ENCODE results near the gene BTRC. TPM values are rescaled to one million over a fixed set of nuclear protein-coding genes. Genes with fewer than 3 reads are reported as not detected.

BTRC gene
- total and polyA plus RNA-seq, 12 donors, result 9.5 to 49.9 (median 34.2) TPM

DNA sequence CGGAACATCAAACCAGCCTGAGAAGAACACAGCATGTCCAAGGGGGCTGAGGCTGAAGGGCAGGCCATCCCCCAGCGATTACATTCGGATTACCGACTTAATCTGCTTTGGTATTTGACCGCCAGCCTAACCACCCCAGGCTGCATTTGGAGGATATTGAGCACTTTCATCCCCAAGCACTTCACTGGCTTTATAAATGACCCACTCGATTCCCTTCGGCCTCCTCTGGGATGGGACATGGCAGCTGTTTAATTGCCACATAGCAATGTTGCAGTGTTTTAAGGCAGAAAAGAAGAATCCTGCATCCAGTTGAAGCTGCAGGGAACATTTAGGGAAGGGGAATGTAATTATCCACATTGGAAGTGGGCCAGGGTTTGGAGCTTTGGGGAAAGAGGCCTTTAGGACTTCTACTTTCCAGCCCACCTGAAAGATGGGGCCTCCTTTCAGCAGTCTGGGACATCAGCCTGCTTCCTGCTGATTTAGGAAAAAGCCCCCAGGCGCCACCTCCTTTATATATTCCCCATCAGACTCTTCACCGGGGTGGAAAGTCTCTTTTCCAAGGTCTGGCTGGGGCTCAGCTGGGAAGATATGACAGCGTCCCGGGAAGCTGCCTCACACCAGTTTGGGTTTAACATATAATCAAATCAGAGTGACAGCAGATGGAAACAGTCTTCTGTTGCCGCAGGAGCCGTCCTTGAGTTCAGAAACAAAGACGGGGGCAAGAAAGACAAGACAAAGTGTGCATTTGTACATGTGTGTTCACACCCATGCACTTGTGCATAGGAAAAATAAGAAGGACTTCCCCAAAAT lies 243.3 kb downstream of the BTRC start:
- no peak for TF ChIP-seq CTCF (IDR thresholded peaks at IDR 0.05)
- no peak for DNase-seq
- H3K27ac ChIP-seq, result no peak overlapping the region

DNA sequence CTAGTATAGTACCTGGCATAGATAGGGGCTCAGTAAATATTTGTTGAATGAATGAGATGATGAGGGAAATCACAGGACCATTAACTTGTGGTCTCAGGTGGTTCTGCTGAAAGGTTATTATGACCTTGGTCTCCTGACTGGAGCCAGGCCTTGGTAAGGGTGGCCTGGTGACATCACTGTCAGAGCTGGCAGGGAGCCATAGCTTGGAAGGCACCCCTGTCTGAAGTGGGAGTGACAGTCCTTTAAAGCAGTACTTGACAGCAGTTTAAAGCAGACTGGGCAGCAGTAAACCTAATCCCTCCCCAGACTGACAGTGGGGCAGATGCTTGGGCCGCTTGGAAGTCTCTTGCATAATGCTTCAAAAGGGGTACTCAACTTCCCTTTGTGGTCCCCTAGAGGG lies 247.6 kb downstream of the BTRC start:
- no peak overlapping the region for H3K4me3 ChIP-seq
- peak; percentile 47 to 52 for DNase-seq
- intact Hi-C loops (cut with DNase I), result loop anchor here in 9 of 10 donors (5.0 to 10.0 kb wide), 6 partner anchors 173 to 473 kb away; partner anchors contain the start of genes NPM3 (in 3 of the 9) and FGF8 (in 2 of the 9)
- peak; percentile 51 to 85 (median 77) for ATAC-seq
- peaks cover 0 to 41% (median 0%) of the 10 kb centered on the region in 9 donors for H3K36me3 ChIP-seq
- no peak overlapping the region for H3K27ac ChIP-seq
- H3K9me3 ChIP-seq, result no peaks in the 10 kb centered on the region
- WGBS, 2 donors, result 52 to 58% methylated on average over 1 of the region's 1 CpG
- peaks cover 0 to 16% (median 5%) of the 10 kb centered on the region in 9 donors for H3K4me1 ChIP-seq
- no peak for TF ChIP-seq CTCF (IDR thresholded peaks at IDR 0.05)
- no peaks in the 10 kb centered on the region for H3K27me3 ChIP-seq

More for the DNA sequence above, 243.3 kb downstream of the BTRC start:
- Histone ChIP-seq H3K9me3 (no peaks in the 10 kb centered on the region), H3K36me3 (peaks cover 0 to 14% (median 0%) of the 10 kb centered on the region in 9 donors), H3K27me3 (no peaks in the 10 kb centered on the region), H3K4me1 (peaks cover 0 to 29% (median 18%) of the 10 kb centered on the region in 9 donors), H3K4me3 (no peak overlapping the region)
- 80 to 82% methylated on average over 14 of the region's 14 CpGs for WGBS, 2 donors
- intact Hi-C loops (cut with DNase I), result no loop called here
- ATAC-seq, result no peak

- Histone ChIP-seq H3K9me3 (no peaks in the 10 kb centered on the region), H3K36me3 (peaks cover 0 to 54% (median 4%) of the 10 kb centered on the region in 9 donors), H3K4me3 (no peak overlapping the region), H3K27me3 (no peaks in the 10 kb centered on the region), H3K4me1 (peaks cover 0 to 16% (median 5%) of the 10 kb centered on the region in 9 donors), H3K27ac (no peak overlapping the region)
- DNase-seq, result peak; percentile 19 to 75
- intact Hi-C loops (cut with DNase I), result loop anchor here (2.0 to 10.0 kb wide), 8 partner anchors 172 to 472 kb away; partner anchors contain the start of genes NPM3 (in 4 of the 10) and FGF8 (in 2 of the 10)
- ATAC-seq, result peak; percentile 73 to 90 (median 84)
- peak; percentile 69 to 89 (median 85) for TF ChIP-seq CTCF (IDR thresholded peaks at IDR 0.05)
- WGBS, 2 donors, result 47 to 49% methylated on average over 6 of the region's 6 CpGs
These were observed 248.9 kb downstream of the BTRC start for GRCh38 chr10:101602761-101603398.

Small RNA genes lying within 50 kb of the gene (microRNA-seq; reads per million reads assigned to microRNA genes)
- 0 reads per million in 2 donors for gene MIR3158-1
- 0 reads per million in 2 donors for gene MIR3158-2

Other genes with a start within 250 kb of the BTRC start
- under 1 TPM in 2 of 10 donors, not detected in 8; 0.27 to 0.74 TPM for gene TLX1, start 222.9 kb upstream of the BTRC start, total RNA-seq
- gene TLX1, start 222.9 kb upstream of the BTRC start, polyA plus RNA-seq, result under 1 TPM in 1 of 2 donors, not detected in 1; 0.03 TPM
- gene LBX1, start 124.7 kb upstream of the BTRC start, total RNA-seq, result not detected
- gene LBX1, start 124.7 kb upstream of the BTRC start, polyA plus RNA-seq, result not detected
- gene POLL, start 234.1 kb downstream of the BTRC start, total RNA-seq, result 10 to 100 TPM; 13.8 to 23.0 (median 17.1) TPM
- 10 to 100 TPM; 13.1 to 27.9 TPM for gene POLL, start 234.1 kb downstream of the BTRC start, polyA plus RNA-seq
- 10 to 100 TPM; 12.9 to 32.0 (median 24.6) TPM for gene DPCD, start 234.2 kb downstream of the BTRC start, total RNA-seq
- gene DPCD, start 234.2 kb downstream of the BTRC start, polyA plus RNA-seq, result 10 to 100 TPM; 25.1 to 46.8 TPM